Skeletal muscle satellite cell (primary cell): ENCODE measurements around the gene SCGB1A1.
"Not testable (repeated sequence)": the region's sequence is repeated elsewhere in the genome, so short reads cannot be mapped to it uniquely, and the experiment has no call there.

Source experiments
- H3K27me3 ChIP-seq: 2 replicates; pipeline ENCODE4 v1.7.0; 2013; ENCODE audit warnings: low read length; ENCODE audit not compliant: control insufficient read depth, insufficient read depth
- H3K36me3 ChIP-seq: 2 replicates; pipeline ENCODE4 v1.7.0; 2013; ENCODE audit warnings: mild to moderate bottlenecking, control low read depth, low read length; ENCODE audit not compliant: insufficient read depth
- H3K4me1 ChIP-seq: 2 replicates; pipeline ENCODE4 v1.7.0; 2013; ENCODE audit warnings: low read length; ENCODE audit not compliant: control insufficient read depth, insufficient read depth
- H3K4me2 ChIP-seq: 2 replicates; pipeline ENCODE4 v1.7.0; 2013; ENCODE audit warnings: mild to moderate bottlenecking, low read length
- H3K4me3 ChIP-seq: 2 replicates; pipeline ENCODE4 v1.7.0; 2013; ENCODE audit warnings: low read length
- H3K9ac ChIP-seq: 2 replicates; pipeline ENCODE4 v1.7.0; 2013; ENCODE audit warnings: mild to moderate bottlenecking, low read depth, low read length, moderate library complexity
- H3K9me3 ChIP-seq: replicated peaks from 2 replicates; pipeline ENCODE4 v1.7.0; 2013; ENCODE audit warnings: mild to moderate bottlenecking, control low read depth, low read length

Gene SCGB1A1

GRCh38 chr11:62443390-62444235 lies 24.8 kb downstream of the SCGB1A1 start:
- peak overlapping the region; percentile 71 for H3K4me3 ChIP-seq
- peak overlapping the region; percentile 86 for H3K9ac ChIP-seq
- H3K4me1 ChIP-seq = peaks cover 30% of the 10 kb centered on the region
- H3K27me3 ChIP-seq = no peaks in the 10 kb centered on the region
- no peaks in the 10 kb centered on the region for H3K36me3 ChIP-seq
- H3K4me2 ChIP-seq = peak overlapping the region; percentile 86
- no peaks in the 10 kb centered on the region for H3K9me3 ChIP-seq

- Histone ChIP-seq H3K9me3 (no peaks in the 10 kb centered on the region), H3K9ac (peak overlapping the region; percentile 86), H3K4me3 (peak overlapping the region; percentile 71), H3K36me3 (no peaks in the 10 kb centered on the region), H3K27me3 (no peaks in the 10 kb centered on the region), H3K4me1 (peaks cover 31% of the 10 kb centered on the region), H3K4me2 (peak overlapping the region; percentile 86)
These were observed 25.5 kb downstream of the SCGB1A1 start for GRCh38 chr11:62444236-62444833.

GRCh38 chr11:62444835-62445234 lies 26.0 kb downstream of the SCGB1A1 start:
- Histone ChIP-seq H3K4me1 (peaks cover 34% of the 10 kb centered on the region), H3K27me3 (no peaks in the 10 kb centered on the region), H3K4me3 (peak overlapping the region; percentile 71), H3K9me3 (no peaks in the 10 kb centered on the region), H3K4me2 (peak overlapping the region; percentile 86), H3K9ac (peak overlapping the region; percentile 86), H3K36me3 (no peaks in the 10 kb centered on the region)

GRCh38 chr11:62445314-62445740 lies 26.5 kb downstream of the SCGB1A1 start:
- no peaks in the 10 kb centered on the region for H3K27me3 ChIP-seq
- H3K4me2 ChIP-seq = no peak overlapping the region
- no peaks in the 10 kb centered on the region for H3K9me3 ChIP-seq
- no peak overlapping the region for H3K4me3 ChIP-seq
- H3K4me1 ChIP-seq = peaks cover 29% of the 10 kb centered on the region
- no peaks in the 10 kb centered on the region for H3K36me3 ChIP-seq
- H3K9ac ChIP-seq = no peak overlapping the region

- Histone ChIP-seq H3K9ac (no peak overlapping the region), H3K4me2 (no peak overlapping the region), H3K9me3 (no peaks in the 10 kb centered on the region), H3K4me1 (peaks cover 25% of the 10 kb centered on the region), H3K36me3 (no peaks in the 10 kb centered on the region), H3K4me3 (no peak overlapping the region), H3K27me3 (no peaks in the 10 kb centered on the region)
These were observed 27.3 kb downstream of the SCGB1A1 start for GRCh38 chr11:62446091-62446490.

GRCh38 chr11:62449451-62449851 lies 30.6 kb downstream of the SCGB1A1 start:
- H3K27me3 ChIP-seq = no peaks in the 10 kb centered on the region
- no peaks in the 10 kb centered on the region for H3K9me3 ChIP-seq
- H3K36me3 ChIP-seq = no peaks in the 10 kb centered on the region
- peaks cover 13% of the 10 kb centered on the region for H3K4me1 ChIP-seq
- H3K4me2 ChIP-seq = no peak overlapping the region
- H3K4me3 ChIP-seq = no peak overlapping the region
- no peak overlapping the region for H3K9ac ChIP-seq

GRCh38 chr11:62449912-62450311 lies 31.1 kb downstream of the SCGB1A1 start:
- H3K36me3 ChIP-seq, H3K27me3 ChIP-seq, H3K4me1 ChIP-seq, H3K4me3 ChIP-seq, H3K9me3 ChIP-seq, H3K4me2 ChIP-seq, H3K9ac ChIP-seq: not testable (repeated sequence)

GRCh38 chr11:62450543-62451240 lies 31.9 kb downstream of the SCGB1A1 start:
- Histone ChIP-seq H3K36me3 (no peaks in the 10 kb centered on the region), H3K4me1 (peaks cover 7% of the 10 kb centered on the region), H3K27me3 (no peaks in the 10 kb centered on the region), H3K4me2 (no peak overlapping the region), H3K9ac (no peak overlapping the region), H3K4me3 (no peak overlapping the region), H3K9me3 (no peaks in the 10 kb centered on the region)

GRCh38 chr11:62451241-62451621 lies 32.4 kb downstream of the SCGB1A1 start:
- H3K36me3 ChIP-seq = no peaks in the 10 kb centered on the region
- H3K4me1 ChIP-seq = peaks cover 7% of the 10 kb centered on the region
- H3K27me3 ChIP-seq = no peaks in the 10 kb centered on the region
- no peak overlapping the region for H3K4me3 ChIP-seq
- no peak overlapping the region for H3K9ac ChIP-seq
- H3K4me2 ChIP-seq = no peak overlapping the region
- H3K9me3 ChIP-seq = no peaks in the 10 kb centered on the region

GRCh38 chr11:62452261-62452660 lies 33.4 kb downstream of the SCGB1A1 start:
- Histone ChIP-seq H3K9ac (no peak overlapping the region), H3K4me3 (no peak overlapping the region), H3K9me3 (no peaks in the 10 kb centered on the region), H3K4me1 (peaks cover 7% of the 10 kb centered on the region), H3K36me3 (no peaks in the 10 kb centered on the region), H3K4me2 (no peak overlapping the region), H3K27me3 (no peaks in the 10 kb centered on the region)

GRCh38 chr11:62452839-62453468 lies 34.1 kb downstream of the SCGB1A1 start:
- peaks cover 7% of the 10 kb centered on the region for H3K4me1 ChIP-seq
- H3K27me3 ChIP-seq = no peaks in the 10 kb centered on the region
- H3K9me3 ChIP-seq = no peaks in the 10 kb centered on the region
- no peak overlapping the region for H3K9ac ChIP-seq
- no peak overlapping the region for H3K4me3 ChIP-seq
- H3K36me3 ChIP-seq = no peaks in the 10 kb centered on the region
- no peak overlapping the region for H3K4me2 ChIP-seq
